Middle frontal gyrus (tissue), 1 donor: Measurements from ENCODE around the gene FAM222B.
A peak's percentile ranks its signal among the peaks of the same experiment; 100 is the strongest.

Experiments
- DNase-seq: peaks from one replicate; pipeline ENCODE4 v3.0.0-alpha.2; 2015; ENCODE audit warnings: low spot score; ENCODE audit errors: extremely low spot score

The FAM222B gene

GRCh38 chr17:28714281-28714680 lies 128.3 kb downstream of the FAM222B start:
- no peak for DNase-seq

GRCh38 chr17:28712705-28713415 lies 129.7 kb downstream of the FAM222B start:
- no peak for DNase-seq

- DNase-seq = no peak
Measured at GRCh38 chr17:28712032-28712704, 130.4 kb downstream of the FAM222B start.

- no peak for DNase-seq
Measured at GRCh38 chr17:28711723-28712031, 130.9 kb downstream of the FAM222B start, which contains the start of gene PROCA1. PROCA1 (minus strand) TSS chr17:28711888; CDS start chr17:28711660, 228 bp downstream.

GRCh38 chr17:28710861-28711722 lies 131.5 kb downstream of the FAM222B start:
- DNase-seq = peak; percentile 68

- no peak for DNase-seq
Measured at GRCh38 chr17:28707339-28707720, 135.3 kb downstream of the FAM222B start.

- no peak for DNase-seq
Measured at GRCh38 chr17:28706471-28707338, 135.9 kb downstream of the FAM222B start.
